Caco-2 (cell line): ENCODE results near the gene DIABLO. TPM values are rescaled to one million over a fixed set of nuclear protein-coding genes. Genes with fewer than 3 reads are reported as not detected.
"Not testable (repeated sequence)": the region's sequence is repeated elsewhere in the genome, so short reads cannot be mapped to it uniquely, and the experiment has no call there.

Experiments
- BruUV-seq: library from RNA; stranded (reverse); fragments of 400-500 nt; replicated peaks from 2 replicates; lab custom pipeline; 2021; lab: Mats Ljungman, UMichigan
- CTCF ChIA-PET: fragments of 300-600 bp; sonication (Branson Sonifier 250); formaldehyde crosslinking; loops from one replicate; lab custom pipeline; 2022; ENCODE audit warnings: antibody characterized with exemption; lab: Charles Lee
- POLR2A ChIA-PET: fragments of 300-600 bp; sonication (Branson Sonifier 250); formaldehyde crosslinking; loops from one replicate; lab custom pipeline; 2022; ENCODE audit warnings: antibody characterized with exemption; lab: Charles Lee
- DNase-seq, 2 experiments: peaks; one replicate each; pipeline versions ENCODE4 v3.0.0 to v3.0.0-alpha.2; 2020 to 2022
- H3K27me3 ChIP-seq: replicated peaks from 2 replicates; pipeline ENCODE4 v1.6.0; 2011; ENCODE audit warnings: low read length; ENCODE audit not compliant: control insufficient read depth, insufficient read depth
- H3K36me3 ChIP-seq: 2 replicates; pipeline ENCODE4 v1.5.1; 2011; ENCODE audit warnings: low read length; ENCODE audit not compliant: control insufficient read depth, insufficient read depth
- H3K4me1 ChIP-seq: fragments of 250-450 bp; sonication (Bioruptor Pico); 2 replicates; pipeline ENCODE4 v1.5.1; 2020; ENCODE audit warnings: mild to moderate bottlenecking
- H3K4me3 ChIP-seq: 2 replicates; pipeline ENCODE4 v1.5.1; 2011; ENCODE audit warnings: low read depth, mild to moderate bottlenecking, control low read depth, low read length
- H3K9me3 ChIP-seq: fragments of 250-450 bp; sonication (Bioruptor Pico); 2 replicates; pipeline ENCODE4 v1.5.1; 2020; ENCODE audit warnings: mild to moderate bottlenecking, moderate library complexity
- H3K27ac Mint-ChIP-seq: one replicate; pipeline ENCODE4 v1.8.0; 2022; ENCODE audit warnings: mixed read lengths; ENCODE audit not compliant: unreplicated experiment
- H3K27me3 Mint-ChIP-seq: one replicate; pipeline ENCODE4 v1.8.0; 2022; ENCODE audit warnings: mixed read lengths; ENCODE audit not compliant: insufficient read depth, unreplicated experiment
- H3K36me3 Mint-ChIP-seq: one replicate; pipeline ENCODE4 v1.8.0; 2022; ENCODE audit warnings: mild to moderate bottlenecking, mixed read lengths; ENCODE audit not compliant: insufficient read depth, unreplicated experiment
- H3K4me1 Mint-ChIP-seq: one replicate; pipeline ENCODE4 v1.8.0; 2022; ENCODE audit warnings: low read depth, mixed read lengths; ENCODE audit not compliant: unreplicated experiment
- H3K4me3 Mint-ChIP-seq: one replicate; pipeline ENCODE4 v1.8.0; 2022; ENCODE audit warnings: mild to moderate bottlenecking, moderate library complexity, mixed read lengths; ENCODE audit not compliant: unreplicated experiment
- H3K9me3 Mint-ChIP-seq: one replicate; pipeline ENCODE4 v1.8.0; 2022; ENCODE audit warnings: mixed read lengths; ENCODE audit not compliant: unreplicated experiment
- intact Hi-C: fragments of 100-400 bp; cut with micrococcal nuclease; formaldehyde crosslinking; loops from one replicate; pipeline ENCODE4 v1.10.0; 2022; ENCODE audit not compliant: unreplicated experiment
- total RNA-seq: library from RNA; stranded (reverse); gene quantifications from 2 replicates; pipeline ENCODE4 v1.2.3, GENCODE V29; 2022
- TF ChIP-seq, protein P1 (sequence below), 2 experiments: fragments of 200-600 bp in 1 of 2; IDR thresholded peaks; 1 replicate in 1 of 2; 2 replicates in 1 of 2; pipeline versions ENCODE4 v1.5.1 to v1.8.0; 2011 to 2022; ENCODE audit warnings: antibody characterized with exemption in 1 of 2, control low read depth in 1 of 2, inconsistent platforms in 1 of 2, low read depth in 1 of 2, low read length in 1 of 2, mild to moderate bottlenecking in 1 of 2, moderate library complexity in 1 of 2; ENCODE audit not compliant: insufficient read depth in 1 of 2, severe bottlenecking in 1 of 2, unreplicated experiment in 1 of 2

Gene DIABLO
- total RNA-seq, 1 experiment from 2014 or later = 86.6 TPM

DNA sequence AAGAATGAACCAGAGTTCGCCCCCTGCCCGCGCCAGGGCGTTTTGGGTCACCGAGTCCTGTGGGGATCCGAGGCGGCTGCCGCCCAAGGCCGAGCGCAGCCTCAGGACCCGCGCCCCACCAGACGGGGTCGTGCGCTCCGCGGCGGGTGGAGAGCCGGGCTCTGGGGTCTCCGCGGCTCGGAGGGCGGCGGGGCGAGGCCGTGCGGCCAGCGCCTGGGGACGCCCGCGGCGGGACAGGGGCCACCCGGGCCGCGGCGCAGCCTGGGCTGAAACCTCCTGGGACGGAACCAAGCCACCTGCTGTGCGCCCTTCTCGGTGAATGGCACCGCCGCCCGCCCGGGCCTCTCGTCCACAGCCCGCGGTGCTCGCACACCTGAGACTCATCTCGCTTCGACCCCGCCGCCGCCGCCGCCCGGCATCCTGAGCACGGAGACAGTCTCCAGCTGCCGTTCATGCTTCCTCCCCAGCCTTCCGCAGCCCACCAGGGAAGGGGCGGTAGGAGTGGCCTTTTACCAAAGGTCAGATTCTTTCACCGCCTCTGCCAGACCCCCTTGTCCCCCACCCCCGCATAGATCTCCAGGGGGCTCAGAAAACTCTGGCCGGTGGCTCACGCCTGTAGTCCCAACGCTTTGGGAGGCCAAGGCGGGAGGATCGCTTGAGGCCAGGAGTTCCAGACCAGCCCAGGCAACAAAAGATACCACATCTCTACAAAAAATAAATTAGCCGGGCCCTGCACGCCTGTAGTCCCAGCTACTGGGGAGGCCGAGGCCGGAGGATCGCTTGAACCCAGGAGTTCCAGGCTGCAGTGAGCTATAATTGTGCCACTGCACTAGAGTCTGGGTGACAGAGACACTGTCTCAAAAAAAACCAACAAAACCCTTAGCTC is 21.4 kb downstream of the DIABLO start:
- peaks cover 7% of the 10 kb centered on the region for H3K4me1 Mint-ChIP-seq
- H3K4me3 Mint-ChIP-seq = peak overlapping the region; percentile 64
- ChIA-PET CTCF (interaction anchor here (1.0 to 1.1 kb wide), 2 partner anchors 14 to 150 kb away, joined by 5 read pairs; no protein-coding TSS in a partner anchor), POLR2A (interaction anchor here (0.6 kb wide), 4 partner anchors 19 to 738 kb away, joined by 3 to 6 read pairs (median 3); partner anchors contain the start of gene LRRC43)
- DNase-seq = no peak
- intact Hi-C loops = no loop called here
- Histone ChIP-seq H3K27me3 (no peaks in the 10 kb centered on the region), H3K36me3 (no peaks in the 10 kb centered on the region; the same call in 1 of the 2 replicates), H3K4me1 (peaks cover 9% of the 10 kb centered on the region; the same call in 1 of the 2 replicates), H3K9me3 (no peaks in the 10 kb centered on the region), H3K4me3 (peak overlapping the region; percentile 67)
- BruUV-seq = no TSS peak
- peak overlapping the region; percentile 42 for H3K27ac Mint-ChIP-seq
- peaks cover 51% of the 10 kb centered on the region for H3K36me3 Mint-ChIP-seq
- no peaks in the 10 kb centered on the region for H3K27me3 Mint-ChIP-seq
- TF ChIP-seq, protein P1, sequence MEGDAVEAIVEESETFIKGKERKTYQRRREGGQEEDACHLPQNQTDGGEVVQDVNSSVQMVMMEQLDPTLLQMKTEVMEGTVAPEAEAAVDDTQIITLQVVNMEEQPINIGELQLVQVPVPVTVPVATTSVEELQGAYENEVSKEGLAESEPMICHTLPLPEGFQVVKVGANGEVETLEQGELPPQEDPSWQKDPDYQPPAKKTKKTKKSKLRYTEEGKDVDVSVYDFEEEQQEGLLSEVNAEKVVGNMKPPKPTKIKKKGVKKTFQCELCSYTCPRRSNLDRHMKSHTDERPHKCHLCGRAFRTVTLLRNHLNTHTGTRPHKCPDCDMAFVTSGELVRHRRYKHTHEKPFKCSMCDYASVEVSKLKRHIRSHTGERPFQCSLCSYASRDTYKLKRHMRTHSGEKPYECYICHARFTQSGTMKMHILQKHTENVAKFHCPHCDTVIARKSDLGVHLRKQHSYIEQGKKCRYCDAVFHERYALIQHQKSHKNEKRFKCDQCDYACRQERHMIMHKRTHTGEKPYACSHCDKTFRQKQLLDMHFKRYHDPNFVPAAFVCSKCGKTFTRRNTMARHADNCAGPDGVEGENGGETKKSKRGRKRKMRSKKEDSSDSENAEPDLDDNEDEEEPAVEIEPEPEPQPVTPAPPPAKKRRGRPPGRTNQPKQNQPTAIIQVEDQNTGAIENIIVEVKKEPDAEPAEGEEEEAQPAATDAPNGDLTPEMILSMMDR (IDR thresholded peaks at IDR 0.05; ENCODE audit: insufficient read depth in 1 of 2, low read depth in 1 of 2, low read length in 1 of 2, severe bottlenecking in 1 of 2, unreplicated experiment in 1 of 2) = no peak
- no peaks in the 10 kb centered on the region for H3K9me3 Mint-ChIP-seq

DNA sequence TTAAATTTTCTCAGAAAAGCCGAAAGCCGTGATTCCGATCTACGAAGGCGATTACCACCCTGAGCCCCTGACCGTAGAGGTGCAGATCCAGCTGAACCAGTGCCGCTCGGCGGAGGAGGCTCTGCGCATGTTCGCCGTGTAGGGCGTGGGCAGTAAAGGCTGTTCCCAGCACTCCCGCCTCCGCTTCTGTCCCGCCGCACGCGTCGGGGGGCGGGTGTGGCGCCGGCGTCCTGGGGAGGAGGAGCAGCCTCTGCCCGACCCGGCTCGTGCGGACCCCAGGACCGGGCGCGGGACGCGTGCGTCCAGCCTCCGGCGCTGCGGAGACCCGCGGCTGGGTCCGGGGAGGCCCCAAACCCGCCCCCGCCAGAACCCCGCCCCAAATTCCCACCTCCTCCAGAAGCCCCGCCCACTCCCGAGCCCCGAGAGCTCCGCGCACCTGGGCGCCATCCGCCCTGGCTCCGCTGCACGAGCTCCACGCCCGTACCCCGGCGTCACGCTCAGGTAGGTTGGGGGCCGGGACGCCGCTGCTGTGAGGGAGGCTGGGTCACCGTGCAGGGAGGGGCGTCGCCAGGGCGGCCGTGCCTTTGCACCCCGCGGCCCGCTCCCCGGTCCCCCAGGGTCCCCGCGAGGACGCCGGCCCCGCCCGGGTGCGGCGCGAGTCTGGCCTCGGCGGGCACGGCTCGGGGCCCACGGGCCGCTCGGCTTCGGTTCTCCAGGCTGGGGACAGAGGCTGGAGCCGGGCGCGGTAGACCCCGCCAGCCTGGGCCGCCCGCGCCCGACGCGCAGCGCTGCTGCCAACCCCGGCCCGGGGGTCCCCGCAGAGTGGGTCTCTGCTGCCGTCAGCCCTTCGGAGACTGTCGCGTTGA is 22.3 kb downstream of the DIABLO start, which contains the start of gene B3GNT4:
Gene B3GNT4 (plus strand): TSS at position 409 of the 866 bp plus-strand sequence. CDS start 910 bp downstream, outside the sequence.
- H3K4me3 ChIP-seq = peak within 1 kb of the TSS; percentile 67
- no peaks in the 10 kb centered on the region; the same call in 1 of the 2 replicates for H3K36me3 ChIP-seq
- no peaks in the 10 kb centered on the region for H3K9me3 Mint-ChIP-seq
- DNase-seq = peak; percentile 81 to 82
- peaks cover 7% of the 10 kb centered on the region for H3K4me1 Mint-ChIP-seq
- no peaks in the 10 kb centered on the region for H3K9me3 ChIP-seq
- no peaks in the 10 kb centered on the region for H3K27me3 ChIP-seq
- H3K27me3 Mint-ChIP-seq = no peaks in the 10 kb centered on the region
- POLR2A ChIA-PET = interaction anchor here (0.6 to 0.9 kb wide), 6 partner anchors 12 to 105 kb away, joined by 3 to 7 read pairs (median 3); partner anchors contain the start of gene LRRC43
- no TSS peak for BruUV-seq
- intact Hi-C loops = loop anchor here (2.0 kb wide), 1 partner anchor 19 kb away; no protein-coding TSS in a partner anchor
- peaks cover 9% of the 10 kb centered on the region; the same call in 1 of the 2 replicates for H3K4me1 ChIP-seq
- H3K36me3 Mint-ChIP-seq = peaks cover 42% of the 10 kb centered on the region
- CTCF ChIA-PET = interaction anchor here (0.5 to 1.2 kb wide), 4 partner anchors 10 to 140 kb away, joined by 3 to 6 read pairs (median 4); no protein-coding TSS in a partner anchor
- peak within 1 kb of the TSS; percentile 42 for H3K27ac Mint-ChIP-seq
- TF ChIP-seq, protein P1 (IDR thresholded peaks at IDR 0.05; ENCODE audit: insufficient read depth in 1 of 2, low read depth in 1 of 2, low read length in 1 of 2, severe bottlenecking in 1 of 2, unreplicated experiment in 1 of 2) = no peak
- H3K4me3 Mint-ChIP-seq = peak within 1 kb of the TSS; percentile 64

DNA sequence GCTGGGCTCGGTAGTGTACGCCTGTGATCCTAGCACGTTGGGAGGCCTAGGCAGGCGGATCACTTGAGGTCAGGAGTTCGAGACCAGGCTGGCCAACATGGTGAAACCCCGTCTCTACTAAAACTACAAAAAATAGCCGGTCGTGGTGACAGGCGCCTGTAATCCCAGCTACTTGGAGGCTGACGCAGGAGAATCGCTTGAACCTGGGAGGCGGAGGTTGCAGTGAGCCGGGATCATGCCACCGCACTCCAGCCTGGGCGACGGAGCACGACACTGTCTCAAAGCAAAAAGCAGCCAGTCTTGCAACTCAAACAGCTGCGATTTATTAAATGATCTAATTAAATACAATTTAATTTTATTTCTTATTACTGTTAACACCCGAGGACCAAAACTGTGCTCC is 23.0 kb downstream of the DIABLO start:
- not testable (repeated sequence) for H3K9me3 Mint-ChIP-seq, H3K36me3 ChIP-seq, H3K4me1 ChIP-seq, H3K27me3 ChIP-seq, H3K27ac Mint-ChIP-seq, BruUV-seq, DNase-seq, H3K4me1 Mint-ChIP-seq, H3K27me3 Mint-ChIP-seq, H3K9me3 ChIP-seq
- CTCF ChIA-PET = interaction anchor here (1.2 kb wide), 1 partner anchor 140 kb away, joined by 6 read pairs; no protein-coding TSS in a partner anchor
- H3K36me3 Mint-ChIP-seq = peaks cover 35% of the 10 kb centered on the region
- peak overlapping the region; percentile 67 for H3K4me3 ChIP-seq
- intact Hi-C loops = loop anchor here (2.0 kb wide), 1 partner anchor 20 kb away; no protein-coding TSS in a partner anchor
- POLR2A ChIA-PET = interaction anchor here (0.9 kb wide), 1 partner anchor 23 kb away, joined by 3 read pairs; no protein-coding TSS in a partner anchor
- H3K4me3 Mint-ChIP-seq = peak overlapping the region; percentile 64
